Activated effector memory CD4-positive, alpha-beta T cell treated with Interleukin-2 at 50 U/mL for 16 hours (primary cell): ENCODE results near the gene LONP2.
"Not testable (repeated sequence)": the region's sequence is repeated elsewhere in the genome, so short reads cannot be mapped to it uniquely, and the experiment has no call there.

Source experiments
- DNase-seq: peaks from one replicate; pipeline ENCODE4 v3.0.0-alpha.2; 2020

The LONP2 gene

GRCh38 chr16:48347191-48347865 is 103.2 kb downstream of the LONP2 start:
- no peak for DNase-seq

- DNase-seq = no peak
Measured at GRCh38 chr16:48347980-48348379, 103.9 kb downstream of the LONP2 start.

GRCh38 chr16:48350736-48351135 is 106.6 kb downstream of the LONP2 start:
- no peak for DNase-seq

GRCh38 chr16:48352648-48353390 is 108.7 kb downstream of the LONP2 start:
- no peak for DNase-seq

GRCh38 chr16:48353565-48354163 is 109.6 kb downstream of the LONP2 start:
- peak; percentile 44 for DNase-seq

- DNase-seq = not testable (repeated sequence)
Measured at GRCh38 chr16:48354385-48354784, 110.3 kb downstream of the LONP2 start.

- no peak for DNase-seq
Measured at GRCh38 chr16:48354877-48355855, 111.1 kb downstream of the LONP2 start.

- no peak for DNase-seq
Measured at GRCh38 chr16:48356633-48357376, 112.7 kb downstream of the LONP2 start.

GRCh38 chr16:48358419-48358818 is 114.3 kb downstream of the LONP2 start:
- DNase-seq = no peak

GRCh38 chr16:48359983-48360382 is 115.9 kb downstream of the LONP2 start:
- DNase-seq = no peak

GRCh38 chr16:48361012-48361411 is 116.9 kb downstream of the LONP2 start:
- DNase-seq = no peak

- DNase-seq = no peak
Measured at GRCh38 chr16:48361540-48362144, 117.5 kb downstream of the LONP2 start.

GRCh38 chr16:48365025-48365600 is 121.0 kb downstream of the LONP2 start:
- DNase-seq = no peak

GRCh38 chr16:48365601-48366164 is 121.6 kb downstream of the LONP2 start:
- DNase-seq = peak; percentile 74

- peak; percentile 56 for DNase-seq
Measured at GRCh38 chr16:48366165-48367093, 122.3 kb downstream of the LONP2 start.

GRCh38 chr16:48367441-48368049 is 123.4 kb downstream of the LONP2 start:
- no peak for DNase-seq

- DNase-seq = no peak
Measured at GRCh38 chr16:48369765-48370164, 125.7 kb downstream of the LONP2 start.

- DNase-seq = no peak
Measured at GRCh38 chr16:48370229-48370628, 126.1 kb downstream of the LONP2 start.
